ENCODE results near the gene ZNF831. TPM values are rescaled to one million over a fixed set of nuclear protein-coding genes. Genes with fewer than 3 reads are reported as not detected.

Gene ZNF831
- total and polyA plus RNA-seq, 10 of the 15 experiments (the other 5 are each of a cell fraction or from before 2014, with no cell fraction given) = 0.01 to 0.97 (median 0.23) TPM

GRCh38 chr20:59253779-59254319 lies 90.2 kb downstream of the ZNF831 start:
- Histone ChIP-seq H3K36me3 (ENCODE audit: control insufficient read depth in 2 of 2, insufficient read depth in 2 of 2, low read length in 1 of 2) (no peaks in the 10 kb centered on the region), H4K20me1 (ENCODE audit: control insufficient read depth, insufficient read depth) (no peaks in the 10 kb centered on the region), H3K4me3 (no peak overlapping the region), H3K4me2 (ENCODE audit: control insufficient read depth, insufficient read depth) (no peak overlapping the region), H3K27me3 (replicated peaks in 1 of 2; ENCODE audit: control insufficient read depth in 2 of 2, insufficient read depth in 2 of 2, low read length in 1 of 2) (no peaks in the 10 kb centered on the region; a peak in 1 of 4 replicates), H3K4me1 (ENCODE audit: control insufficient read depth, insufficient read depth, low read length) (no peaks in the 10 kb centered on the region), H3K9ac (ENCODE audit: control insufficient read depth, insufficient read depth, low read length) (no peak overlapping the region), H2AFZ (ENCODE audit: control insufficient read depth, low read depth, low read length) (no peak overlapping the region), H3K27ac (ENCODE audit: control insufficient read depth, insufficient read depth) (no peak overlapping the region), H3K79me2 (ENCODE audit: control insufficient read depth, insufficient read depth, low read length) (no peaks in the 10 kb centered on the region), H3K9me3 (replicated peaks; ENCODE audit: control insufficient read depth, insufficient read depth, low read length) (no peaks in the 10 kb centered on the region)
- POLR2A ChIA-PET = no interaction called here
- 0% methylated on average over 4 of the region's 4 CpGs for WGBS (ENCODE audit: insufficient coverage, insufficient replicate concordance, low lambda C conversion rate, missing lambda C conversion rate)
- in situ Hi-C loops (cut with MboI) (no loop called here), intact Hi-C loops (cut with micrococcal nuclease; ENCODE audit: unreplicated experiment) (no loop called here)
- CTCF ChIA-PET = no interaction called here
- no peak for TF ChIP-seq HDGF (IDR thresholded peaks at IDR 0.05)
- no peak for TF ChIP-seq ZBTB33 (IDR thresholded peaks at IDR 0.05)
- TF ChIP-seq, protein P1, sequence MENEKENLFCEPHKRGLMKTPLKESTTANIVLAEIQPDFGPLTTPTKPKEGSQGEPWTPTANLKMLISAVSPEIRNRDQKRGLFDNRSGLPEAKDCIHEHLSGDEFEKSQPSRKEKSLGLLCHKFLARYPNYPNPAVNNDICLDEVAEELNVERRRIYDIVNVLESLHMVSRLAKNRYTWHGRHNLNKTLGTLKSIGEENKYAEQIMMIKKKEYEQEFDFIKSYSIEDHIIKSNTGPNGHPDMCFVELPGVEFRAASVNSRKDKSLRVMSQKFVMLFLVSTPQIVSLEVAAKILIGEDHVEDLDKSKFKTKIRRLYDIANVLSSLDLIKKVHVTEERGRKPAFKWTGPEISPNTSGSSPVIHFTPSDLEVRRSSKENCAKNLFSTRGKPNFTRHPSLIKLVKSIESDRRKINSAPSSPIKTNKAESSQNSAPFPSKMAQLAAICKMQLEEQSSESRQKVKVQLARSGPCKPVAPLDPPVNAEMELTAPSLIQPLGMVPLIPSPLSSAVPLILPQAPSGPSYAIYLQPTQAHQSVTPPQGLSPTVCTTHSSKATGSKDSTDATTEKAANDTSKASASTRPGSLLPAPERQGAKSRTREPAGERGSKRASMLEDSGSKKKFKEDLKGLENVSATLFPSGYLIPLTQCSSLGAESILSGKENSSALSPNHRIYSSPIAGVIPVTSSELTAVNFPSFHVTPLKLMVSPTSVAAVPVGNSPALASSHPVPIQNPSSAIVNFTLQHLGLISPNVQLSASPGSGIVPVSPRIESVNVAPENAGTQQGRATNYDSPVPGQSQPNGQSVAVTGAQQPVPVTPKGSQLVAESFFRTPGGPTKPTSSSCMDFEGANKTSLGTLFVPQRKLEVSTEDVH (IDR thresholded peaks at IDR 0.05; ENCODE audit: low read depth, partially characterized antibody) = no peak
- TF ChIP-seq RBBP5 (conservative IDR thresholded peaks at IDR 0.05) = no peak
- TF ChIP-seq KAT2A (conservative IDR thresholded peaks at IDR 0.05; ENCODE audit: control insufficient read depth, low read depth, low read length) = no peak
- FAIRE-seq (no peak), DNase-seq (ENCODE audit: low read depth, low spot score) (no peak), ATAC-seq (no peak)
- RAD21 ChIA-PET (ENCODE audit: unreplicated experiment) = no interaction called here
- no TSS peak for BruUV-seq (replicated peaks)
- SMC1A ChIA-PET (ENCODE audit: uncharacterized antibody, unreplicated experiment) = no interaction called here

All from GM12878 (cell line).